Heart left ventricle (tissue), 16 donors: ENCODE data around the gene KANSL1. TPM values are rescaled to one million over a fixed set of nuclear protein-coding genes. Genes with fewer than 3 reads are reported as not detected.

Experiments used
- ATAC-seq, 4 donors: fragments of 200-7000 bp; cut with Tn5 transposase; one replicate each; pipeline ENCODE4 v1.9.1; 2020 to 2022; ENCODE audit warnings: moderate library complexity in 4 of 4, mild to moderate bottlenecking in 3 of 4, moderate number of reproducible peaks in 1 of 4
- DNase-seq, 5 donors: peaks; one replicate each; pipeline ENCODE4 v3.0.0-alpha.2; 2020
- H3K27ac ChIP-seq, 12 donors: fragments of 200-600 bp; sonication (generic) in 4 of 12; one replicate each; pipeline versions ENCODE4 v1.5.0 to v1.8.0; 2016 to 2022; ENCODE audit warnings: mild to moderate bottlenecking in 2 of 12
- H3K27me3 ChIP-seq, 9 donors: fragments of 200-600 bp; sonication (generic) in 2 of 9; one replicate each; pipeline versions ENCODE4 v1.5.1 to v1.8.0; 2016 to 2022; ENCODE audit warnings: mild to moderate bottlenecking in 3 of 9
- H3K36me3 ChIP-seq, 9 donors: fragments of 200-600 bp; sonication (generic) in 2 of 9; one replicate each; pipeline versions ENCODE4 v1.5.0 to v1.8.0; 2018 to 2022; ENCODE audit warnings: mild to moderate bottlenecking in 2 of 9
- H3K4me1 ChIP-seq, 12 donors: fragments of 200-600 bp; sonication (generic) in 4 of 12; one replicate each; pipeline versions ENCODE4 v1.5.0 to v1.8.0; 2016 to 2022; ENCODE audit warnings: mild to moderate bottlenecking in 3 of 12
- H3K4me3 ChIP-seq, 12 donors: fragments of 200-600 bp; sonication (generic) in 4 of 12; one replicate each; pipeline versions ENCODE4 v1.5.0 to v1.8.0; 2017 to 2022; ENCODE audit warnings: mild to moderate bottlenecking in 9 of 12, moderate library complexity in 4 of 12
- H3K9me3 ChIP-seq, 12 donors: fragments of 200-600 bp; sonication (generic) in 4 of 12; one replicate each; pipeline versions ENCODE4 v1.5.0 to v1.8.0; 2016 to 2022; ENCODE audit warnings: mild to moderate bottlenecking in 1 of 12
- POLR2A ChIP-seq, 2 donors: fragments of 450-650 bp; IDR thresholded peaks; one replicate each; pipeline ENCODE4 v1.6.1; 2017; ENCODE audit warnings: antibody characterized with exemption in 2 of 2, mild to moderate bottlenecking in 2 of 2, moderate library complexity in 2 of 2
- WGBS, 4 donors: extraction: QIAGEN DNeasy Blood & Tissue Kit in 2 of 4; methylation state at CpG; one replicate each; pipeline versions ENCODE4 v1.1.5 to v1.1.7; 2013 to 2018; 5-methylcytosine and 5-hydroxymethylcytosine counted together
- intact Hi-C, 10 donors: fragments of 100-400 bp; cut with DNase I; formaldehyde crosslinking; loops; one replicate each; pipeline versions ENCODE4 v1.11.1 to v1.14.2; 2022
- polyA plus RNA-seq, 2 donors: library from polyadenylated mRNA; stranded (reverse); fragments of 200-250 nt; gene quantifications; one replicate each; pipeline ENCODE4 v1.2.3, GENCODE V29; 2013
- total RNA-seq, 9 donors: library from RNA; depleted of rRNA in 2 of 9; stranded (reverse); fragments of >200 nt in 2 of 9; fragmentation: NEBNext Ultra II Directional in 3 of 9; extraction: Animal tissue kit (Norgen Biotek cat#: 25700) in 3 of 9; gene quantifications; one replicate each; pipeline versions ENCODE4 v1.1.0 to v1.2.4, GENCODE V29; 2016 to 2023
- TF ChIP-seq, protein P1 (sequence below), 12 donors: fragments of 200-600 bp; sonication (generic) in 4 of 12; IDR thresholded peaks; one replicate each; pipeline versions ENCODE4 v1.5.0 to v1.8.0; 2018 to 2022; ENCODE audit warnings: antibody characterized with exemption in 12 of 12, mild to moderate bottlenecking in 5 of 12
- donor health status: ischemic (EF 13 %, LVEDD 7.1; RV severe dilation, severe dysfunction).
- donor health status: healthy with polysubstance abuse.
- donor health status: DM: no; HTN: yes; CAD: no.
- donor health status: DM: no; HTN: no; CAD: no.
- donor health status: ischemic (EF 25% LVEDD 6.9; RV normal size, moderate dysfunction).
- donor health status: ischemic (EF 25% LVEDD 5.7; RV mildly dilated, moderate dysfunction).
- donor health status: healthy.
- donor health status: DM: yes; HTN: yes; CAD: no.
- donor health status: ischemic (EF 35%, LVEDD 5.7; RV mildly dilated, moderate dysfunction).
- donor health status: nonischemic (EF 11% LVEDD 7.7; RV severe dilation, severe dysfunction).
- donor health status: DM: yes; HTN: yes; CAD: no.
- donor health status: PGD.
- donor health status: ischemic (EF 29% LVEDD 5.4; RV normal size, mild dysfunction).
- donor health status: nonischemic (EF 23%, LVEDD 6.1; RV moderate dilation, normal function).

The KANSL1 gene
- total and polyA plus RNA-seq, 11 donors = 13.7 to 57.2 (median 28.9) TPM

GRCh38 chr17:46028981-46029565 is 164.2 kb downstream of the KANSL1 start:
- Histone ChIP-seq H3K4me1 (peaks cover 0 to 39% (median 15%) of the 10 kb centered on the region in 12 donors), H3K4me3 (no peak overlapping the region), H3K27me3 (no peaks in the 10 kb centered on the region), H3K36me3 (peaks cover 0 to 83% (median 47%) of the 10 kb centered on the region in 9 donors), H3K27ac (no peak overlapping the region), H3K9me3 (no peaks in the 10 kb centered on the region)
- DNase-seq (no peak), ATAC-seq (no peak)
- intact Hi-C loops = loop anchor here in 1 of 10 donors (10.0 kb wide), 1 partner anchor 444 kb away; no protein-coding TSS in a partner anchor
- no peak for TF ChIP-seq POLR2A (IDR thresholded peaks at IDR 0.05)
- TF ChIP-seq, protein P1, sequence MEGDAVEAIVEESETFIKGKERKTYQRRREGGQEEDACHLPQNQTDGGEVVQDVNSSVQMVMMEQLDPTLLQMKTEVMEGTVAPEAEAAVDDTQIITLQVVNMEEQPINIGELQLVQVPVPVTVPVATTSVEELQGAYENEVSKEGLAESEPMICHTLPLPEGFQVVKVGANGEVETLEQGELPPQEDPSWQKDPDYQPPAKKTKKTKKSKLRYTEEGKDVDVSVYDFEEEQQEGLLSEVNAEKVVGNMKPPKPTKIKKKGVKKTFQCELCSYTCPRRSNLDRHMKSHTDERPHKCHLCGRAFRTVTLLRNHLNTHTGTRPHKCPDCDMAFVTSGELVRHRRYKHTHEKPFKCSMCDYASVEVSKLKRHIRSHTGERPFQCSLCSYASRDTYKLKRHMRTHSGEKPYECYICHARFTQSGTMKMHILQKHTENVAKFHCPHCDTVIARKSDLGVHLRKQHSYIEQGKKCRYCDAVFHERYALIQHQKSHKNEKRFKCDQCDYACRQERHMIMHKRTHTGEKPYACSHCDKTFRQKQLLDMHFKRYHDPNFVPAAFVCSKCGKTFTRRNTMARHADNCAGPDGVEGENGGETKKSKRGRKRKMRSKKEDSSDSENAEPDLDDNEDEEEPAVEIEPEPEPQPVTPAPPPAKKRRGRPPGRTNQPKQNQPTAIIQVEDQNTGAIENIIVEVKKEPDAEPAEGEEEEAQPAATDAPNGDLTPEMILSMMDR (IDR thresholded peaks at IDR 0.05) = no peak
- WGBS, 4 donors = 81 to 86% (median 84%) methylated on average over 4 of the region's 4 CpGs

GRCh38 chr17:46028374-46028773 is 164.9 kb downstream of the KANSL1 start:
- Histone ChIP-seq H3K36me3 (peaks cover 0 to 80% (median 40%) of the 10 kb centered on the region in 9 donors), H3K9me3 (no peaks in the 10 kb centered on the region), H3K27ac (peak overlapping the region in 2 of 12 donors; percentile 20 to 42), H3K4me1 (peaks cover 0 to 39% (median 15%) of the 10 kb centered on the region in 12 donors), H3K27me3 (no peaks in the 10 kb centered on the region), H3K4me3 (no peak overlapping the region)
- WGBS, 4 donors = 64 to 80% (median 76%) methylated on average over 3 of the region's 3 CpGs
- ATAC-seq = no peak
- intact Hi-C loops = loop anchor here in 1 of 10 donors (10.0 kb wide), 1 partner anchor 444 kb away; no protein-coding TSS in a partner anchor
- no peak for DNase-seq
- TF ChIP-seq, protein P1 (IDR thresholded peaks at IDR 0.05) = no peak

GRCh38 chr17:46027976-46028325 is 165.3 kb downstream of the KANSL1 start:
- H3K27me3 ChIP-seq = no peaks in the 10 kb centered on the region
- intact Hi-C loops = loop anchor here in 1 of 10 donors (10.0 kb wide), 1 partner anchor 443 kb away; no protein-coding TSS in a partner anchor

More at GRCh38 chr17:46027976-46028325, 165.3 kb downstream of the KANSL1 start:
- no peak overlapping the region for H3K4me3 ChIP-seq
- no peaks in the 10 kb centered on the region for H3K9me3 ChIP-seq
- H3K36me3 ChIP-seq = peaks cover 0 to 80% (median 39%) of the 10 kb centered on the region in 9 donors
- TF ChIP-seq, protein P1 (IDR thresholded peaks at IDR 0.05) = no peak
- no peak for TF ChIP-seq POLR2A (IDR thresholded peaks at IDR 0.05)
- H3K4me1 ChIP-seq = peaks cover 0 to 39% (median 15%) of the 10 kb centered on the region in 12 donors
- H3K27ac ChIP-seq = peak overlapping the region in 9 of 12 donors; percentile 8 to 80 (median 30)
- DNase-seq (no peak), ATAC-seq (peak in 2 of 4 donors; percentile 24 to 27)
- 64 to 72% (median 68%) methylated on average over 4 of the region's 4 CpGs for WGBS, 4 donors
